HG03135 (cell line): ENCODE results near the gene ANKRD44.

Experiments used
- ATAC-seq: cut with Tn5 transposase; IDR thresholded peaks from one replicate; pipeline ENCODE4 v1.9.1; 2021; ENCODE audit warnings: mild to moderate bottlenecking, moderate library complexity; ENCODE audit not compliant: unreplicated experiment

Gene ANKRD44

DNA sequence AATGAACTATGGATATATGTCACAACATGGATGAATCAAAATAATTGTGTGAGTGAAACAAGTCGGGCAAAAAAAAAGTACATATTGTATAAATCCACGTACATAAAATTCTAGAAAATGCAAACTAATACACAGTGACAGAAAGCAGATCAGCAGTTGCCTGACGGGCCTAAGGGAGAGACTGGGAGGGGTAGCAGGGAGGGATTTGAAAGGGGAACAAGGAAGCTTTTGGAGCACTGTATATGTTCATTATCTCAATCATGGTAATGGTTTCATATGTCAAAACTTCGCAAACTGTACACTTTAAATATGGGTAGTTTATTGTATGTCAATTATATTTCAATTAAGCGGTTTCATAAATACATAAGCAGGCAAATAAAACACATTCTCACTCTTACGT, 153.8 kb downstream of the ANKRD44 start:
- ATAC-seq: no peak

GRCh38 chr2:197152451-197153228, 157.9 kb downstream of the ANKRD44 start:
- peak; percentile 90 for ATAC-seq

DNA sequence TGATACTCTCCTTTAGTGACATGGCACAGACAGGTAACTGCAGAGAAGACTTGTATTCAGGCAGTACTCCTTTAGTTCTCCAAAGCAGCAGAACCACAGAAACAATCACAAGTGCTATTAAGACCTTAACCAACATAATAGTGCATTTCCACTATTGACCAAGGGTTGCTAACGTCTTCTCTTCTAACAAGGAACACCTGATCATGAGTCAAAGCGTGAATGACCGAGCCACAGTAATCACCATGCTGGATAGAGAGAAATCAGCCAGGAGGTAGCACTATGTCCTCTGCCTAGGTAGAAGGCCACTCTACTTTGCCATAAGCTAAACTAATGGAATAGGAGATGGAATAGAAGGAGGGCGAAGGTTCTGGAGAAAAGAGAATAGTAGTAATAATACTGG, 161.0 kb downstream of the ANKRD44 start:
- ATAC-seq: no peak

DNA sequence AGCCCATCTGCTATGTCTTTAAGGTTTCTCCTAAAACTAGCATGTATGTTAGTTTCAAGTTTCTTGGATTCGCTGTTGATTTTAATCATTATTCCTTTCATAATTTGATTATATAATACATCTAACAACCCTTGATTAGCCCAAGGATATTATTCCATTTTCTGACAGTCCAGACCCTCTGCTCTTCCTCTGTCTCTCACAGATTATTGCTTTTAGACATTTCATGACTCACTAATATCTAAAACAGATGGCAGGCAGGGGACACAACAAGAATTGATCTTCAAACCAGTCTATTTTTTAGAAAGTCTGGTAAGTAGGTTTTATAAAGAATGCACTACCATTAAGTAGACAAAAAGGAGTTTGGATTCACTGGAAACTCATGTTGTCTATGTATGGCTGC, 162.2 kb downstream of the ANKRD44 start:
- no peak for ATAC-seq

- ATAC-seq: no peak
These were observed 162.6 kb downstream of the ANKRD44 start for GRCh38 chr2:197147942-197148341.

GRCh38 chr2:197146995-197147394, 163.6 kb downstream of the ANKRD44 start:
- no peak for ATAC-seq

GRCh38 chr2:197145471-197146056, 165.0 kb downstream of the ANKRD44 start:
- ATAC-seq: peak; percentile 97

DNA sequence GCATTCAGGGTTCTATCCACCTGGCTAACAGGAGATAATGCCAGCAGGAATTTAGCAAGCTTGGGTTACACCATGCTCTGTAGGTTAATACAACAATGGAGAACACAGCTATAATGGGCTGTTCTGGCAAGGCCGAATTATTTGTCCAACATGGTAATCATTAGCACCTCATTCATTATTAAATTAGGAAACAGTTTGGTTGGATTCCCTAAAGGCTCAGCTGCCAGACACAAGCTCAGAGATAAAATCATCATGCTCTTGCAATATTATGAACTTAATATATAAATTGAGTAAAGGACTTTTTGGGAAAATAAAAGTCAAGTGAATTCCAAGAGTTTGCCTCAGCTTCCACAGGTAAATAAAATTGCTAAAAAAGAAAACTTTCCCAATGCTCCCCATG, 166.4 kb downstream of the ANKRD44 start:
- ATAC-seq: no peak

- no peak for ATAC-seq
These were observed 168.7 kb downstream of the ANKRD44 start for GRCh38 chr2:197141702-197142473.

GRCh38 chr2:197140045-197140444, 170.5 kb downstream of the ANKRD44 start:
- ATAC-seq: peak; percentile 46

DNA sequence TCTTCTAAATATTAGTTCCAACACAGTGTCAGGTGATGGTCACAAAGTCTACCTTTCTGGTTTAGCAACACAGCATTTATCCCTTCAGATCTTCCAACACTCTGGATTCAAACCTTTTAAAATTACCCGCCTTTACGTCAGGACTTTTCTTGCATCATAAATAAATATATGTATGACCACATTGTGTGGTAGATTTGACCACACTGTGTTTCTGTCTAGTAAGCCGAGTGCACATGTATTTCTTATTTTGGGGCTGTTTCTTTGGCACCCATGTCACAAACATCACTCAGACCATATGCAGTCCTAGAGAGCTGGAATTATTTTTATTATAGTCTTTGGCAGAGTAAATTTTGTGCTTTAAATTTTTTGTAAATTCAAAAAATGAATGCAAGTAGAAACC, 172.1 kb downstream of the ANKRD44 start:
- no peak for ATAC-seq

DNA sequence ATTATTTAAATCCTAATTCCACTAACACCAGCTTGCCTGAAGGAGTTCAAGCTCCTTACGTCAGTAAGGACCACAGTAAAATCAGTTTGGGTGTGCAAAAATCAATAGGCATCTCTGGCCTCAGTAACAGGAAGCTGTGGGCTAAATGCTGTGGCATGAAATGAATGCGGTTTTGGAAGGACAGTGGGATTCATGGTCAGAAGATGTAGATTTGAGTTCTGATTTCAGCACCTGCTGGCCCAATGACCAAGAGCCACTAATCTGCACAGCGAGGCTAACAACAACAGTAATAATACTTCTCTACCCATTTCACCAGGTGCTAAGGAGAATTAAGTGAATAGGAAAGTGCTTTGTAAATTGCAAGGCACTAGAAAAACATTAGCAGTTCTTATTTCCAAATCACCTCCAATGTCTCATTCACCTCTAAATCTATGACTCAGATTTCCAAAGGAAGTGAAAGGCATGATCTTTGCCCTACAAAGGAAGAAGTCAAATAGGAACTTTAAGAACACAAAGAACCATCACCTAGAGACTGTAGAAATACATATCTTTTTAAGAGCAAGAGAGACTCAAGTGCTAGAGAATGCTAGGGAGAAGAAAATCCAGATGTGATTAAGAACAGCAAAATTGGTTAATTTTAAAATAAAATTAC, 172.6 kb downstream of the ANKRD44 start:
- no peak for ATAC-seq

DNA sequence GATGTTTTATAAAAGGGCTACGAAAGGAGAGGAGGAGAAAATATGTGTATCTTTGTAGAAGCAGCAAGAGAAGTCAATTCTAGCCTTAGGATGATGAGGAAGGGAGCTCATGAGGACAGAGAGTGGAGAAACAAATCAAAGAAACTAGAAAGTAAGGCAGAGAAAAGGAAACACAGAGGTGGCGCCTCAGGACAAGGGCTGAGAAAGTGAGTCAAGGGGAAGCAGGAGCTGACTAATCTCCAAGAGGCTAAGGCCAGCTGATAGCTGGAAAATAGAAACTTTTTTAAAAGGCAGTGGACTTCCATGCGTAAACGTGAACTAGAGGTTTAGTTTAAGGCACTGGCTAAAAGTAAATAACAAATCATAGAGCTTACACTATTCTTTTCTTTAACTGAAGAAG, 173.3 kb downstream of the ANKRD44 start:
- ATAC-seq: no peak

GRCh38 chr2:197136452-197136851, 174.1 kb downstream of the ANKRD44 start:
- no peak for ATAC-seq

DNA sequence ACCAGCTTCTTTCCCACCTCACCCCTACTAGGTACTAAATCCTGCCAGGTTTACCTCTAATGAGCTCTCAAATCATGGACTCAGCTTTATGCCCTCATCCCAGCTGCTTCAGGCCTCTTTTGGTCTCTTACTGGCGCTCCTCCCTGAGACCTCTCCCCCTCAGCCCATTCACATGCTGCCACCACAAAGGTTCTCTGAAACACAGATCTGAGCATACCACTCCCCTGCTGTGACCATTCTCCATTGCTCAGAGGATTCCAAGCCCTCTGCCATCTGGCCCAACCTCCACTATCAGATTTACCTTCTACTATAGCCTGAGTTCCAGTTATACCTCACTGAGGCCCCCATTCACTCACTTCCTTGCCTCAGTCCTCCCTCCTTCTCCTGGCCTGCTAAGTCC, 174.8 kb downstream of the ANKRD44 start:
- ATAC-seq: no peak

GRCh38 chr2:197134206-197134605, 176.4 kb downstream of the ANKRD44 start:
- ATAC-seq: no peak

- peak; percentile 73 for ATAC-seq
These were observed 179.1 kb downstream of the ANKRD44 start for GRCh38 chr2:197131558-197131855.

- ATAC-seq: peak; percentile 82
These were observed 180.3 kb downstream of the ANKRD44 start for GRCh38 chr2:197130318-197130717.

DNA sequence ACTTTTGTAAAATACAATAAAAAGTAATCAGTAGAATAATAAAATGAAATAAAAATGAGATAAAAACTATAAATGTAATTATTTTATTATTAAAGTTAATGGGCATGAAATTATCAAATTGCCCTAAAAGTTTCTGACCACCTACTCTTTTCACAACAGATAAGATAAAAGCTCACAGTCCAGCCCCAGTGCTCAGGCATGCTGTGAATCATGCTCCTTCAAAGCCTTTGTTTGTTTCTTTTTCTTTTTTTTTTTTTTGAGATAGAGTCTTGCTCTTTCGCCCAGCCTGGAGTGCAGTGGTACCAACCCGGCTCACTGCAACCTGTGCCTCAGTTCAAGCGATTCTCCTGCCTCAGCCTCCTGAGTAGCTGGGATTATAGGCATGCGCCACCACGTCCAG, 181.7 kb downstream of the ANKRD44 start:
- no peak for ATAC-seq

- ATAC-seq: no peak
These were observed 182.5 kb downstream of the ANKRD44 start for GRCh38 chr2:197128126-197128525.

- no peak for ATAC-seq
These were observed 183.8 kb downstream of the ANKRD44 start for GRCh38 chr2:197126630-197127352.
